ENCODE measurements around the gene HIVEP3.

GRCh38 chr1:41486371-41487125 lies 432.2 kb downstream of the HIVEP3 start:
- TF ChIP-seq CTCF (IDR thresholded peaks at IDR 0.05) = no peak
- no peak for TF ChIP-seq POLR2AphosphoS5 (IDR thresholded peaks at IDR 0.05; ENCODE audit: low read depth, low read length)
- TF ChIP-seq TCF7L2 (IDR thresholded peaks at IDR 0.05; ENCODE audit: low read depth, low read length) = no peak
- no peak for TF ChIP-seq SIN3A (IDR thresholded peaks at IDR 0.05; ENCODE audit: borderline replicate concordance, insufficient read depth, low read depth, low read length)
- TF ChIP-seq REST (IDR thresholded peaks at IDR 0.05; ENCODE audit: insufficient read depth in 1 of 2, low read depth in 2 of 2, low read length in 1 of 2) = no peak

Measured in Panc1 (cell line).